H1 (cell line): ENCODE measurements around the gene CLMP. TPM values are rescaled to one million over a fixed set of nuclear protein-coding genes. Genes with fewer than 3 reads are reported as not detected.

ENCODE experiments used
- BCL11A ChIP-seq, 2 experiments: IDR thresholded peaks; one replicate each; pipeline ENCODE4 v1.6.1; 2011; ENCODE audit warnings: low read depth in 2 of 2, low read length in 2 of 2, mild to moderate bottlenecking in 2 of 2
- BRCA1 ChIP-seq: IDR thresholded peaks from 2 replicates; pipeline ENCODE4 v1.6.1; 2012; ENCODE audit warnings: low read depth, low read length, improper control_type of control experiment
- EGR1 ChIP-seq: IDR thresholded peaks from 2 replicates; pipeline ENCODE4 v1.6.1; 2011; ENCODE audit warnings: low read depth, low read length, borderline replicate concordance
- EZH2 ChIP-seq: fragments of 200-600 bp; sonication (generic); IDR thresholded peaks from 2 replicates; pipeline ENCODE4 v1.7.1; 2012; ENCODE audit warnings: low read depth, mild to moderate bottlenecking, moderate library complexity, low read length, inconsistent platforms; ENCODE audit not compliant: severe bottlenecking
- JUN ChIP-seq: IDR thresholded peaks from 2 replicates; pipeline ENCODE4 v1.6.1; 2011; ENCODE audit warnings: low read depth, mild to moderate bottlenecking, improper control_type of control experiment, low read length
- polyA plus RNA-seq, 7 experiments: library from polyadenylated mRNA; depleted of rRNA in 3 of 7; stranded (reverse) in 5 of 7; unstranded in 2 of 7; fragments of >200 nt in 5 of 7; fragments of 200-250 nt in 2 of 7; gene quantifications; 1 replicate in 5 of 7; 2 replicates in 1 of 7; 4 replicates in 1 of 7; pipeline versions ENCODE4 v1.2.1 to v1.2.3, GENCODE V29; 2011 to 2013; ENCODE audit warnings: missing spikeins in 2 of 7, mixed read lengths in 2 of 7
- total RNA-seq: library from RNA; stranded (reverse); fragmentation: NEBNext Ultra II Directional; extraction: Animal tissue kit (Norgen Biotek cat#: 25700); gene quantifications from 2 replicates; pipeline ENCODE4 v1.2.1, GENCODE V29; 2021

Gene CLMP
- total and polyA plus RNA-seq, 2 of the 8 experiments (the other 6 are each of a cell fraction or from before 2014, with no cell fraction given) = 9.9 to 24.1 TPM

DNA sequence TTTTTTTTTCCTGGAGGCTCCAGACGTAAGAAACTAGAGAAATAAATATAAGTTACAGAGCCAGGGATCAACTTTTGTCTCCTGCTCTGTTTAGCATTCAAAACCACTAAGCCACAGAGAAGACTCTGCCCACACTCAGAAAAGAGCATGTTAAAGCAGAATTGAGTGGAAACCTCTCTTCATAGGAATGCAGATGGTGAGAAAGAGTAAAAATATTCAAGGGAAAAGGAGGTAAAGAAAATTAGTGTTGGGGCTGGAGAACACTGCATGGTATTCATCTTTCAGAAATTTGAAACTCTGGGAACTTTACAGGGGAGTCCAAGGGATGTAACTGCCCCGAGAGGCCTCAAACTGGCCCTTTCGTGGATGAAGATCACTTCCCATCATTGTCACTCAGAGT, 65.1 kb downstream of the CLMP start (continued):
- TF ChIP-seq BRCA1 (no peak), EGR1 (no peak), BCL11A (IDR thresholded peaks at IDR 0.05; ENCODE audit: low read depth in 2 of 2, low read length in 2 of 2) (no peak), EZH2 (no peak), JUN (no peak)
